Glomerular visceral epithelial cell (primary cell): ENCODE data around the gene WASF2.

Experiments
- DNase-seq: peaks from one replicate; pipeline ENCODE4 v3.0.0-alpha.2; 2016; ENCODE audit errors: extremely low spot score

The WASF2 gene

DNA sequence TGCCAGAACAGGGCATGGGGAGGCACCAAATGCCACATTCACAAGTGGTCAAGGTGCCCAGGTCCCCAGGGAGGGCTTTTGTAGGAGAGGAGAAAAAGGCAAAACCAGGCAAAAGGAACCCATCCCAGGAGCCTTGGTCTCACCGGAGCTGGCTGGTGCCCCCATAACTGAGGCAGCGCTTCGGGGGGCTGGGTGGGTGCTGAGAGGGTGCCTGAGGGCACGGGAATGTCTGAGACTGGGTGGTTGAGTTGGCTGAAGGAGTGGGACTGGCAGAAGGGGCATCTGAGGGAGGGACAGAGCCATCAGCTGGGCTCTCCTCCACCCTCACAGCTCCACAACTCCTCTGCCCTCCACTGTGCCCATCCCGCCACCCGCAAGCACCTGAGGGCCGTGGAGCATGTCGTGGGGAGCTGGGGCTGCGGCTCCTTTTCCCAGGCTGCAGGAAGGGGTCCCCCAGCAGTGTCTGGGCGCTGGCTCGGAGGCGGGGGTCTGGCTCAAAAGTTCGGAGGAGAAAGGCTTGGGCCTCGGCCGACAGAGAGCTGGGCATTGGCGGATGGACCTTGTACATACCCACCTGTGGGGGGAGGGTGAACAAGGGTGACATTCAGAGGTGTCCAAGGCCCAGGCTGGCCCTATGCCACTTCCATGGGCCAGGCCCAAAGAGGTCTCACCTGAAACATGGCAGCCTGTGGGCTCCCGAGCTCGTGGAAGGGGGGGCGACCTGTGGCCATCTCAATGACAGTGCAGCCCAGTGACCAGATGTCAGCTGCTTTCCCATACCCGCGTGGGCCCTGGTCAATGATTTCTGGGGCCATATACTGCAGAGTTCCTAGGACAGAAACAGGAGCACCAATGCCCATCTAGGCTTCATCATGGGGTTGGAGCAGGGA is 131.7 kb downstream of the WASF2 start:
- no peak for DNase-seq

GRCh38 chr1:27357281-27358037 is 132.5 kb downstream of the WASF2 start:
- peak; percentile 51 for DNase-seq

- DNase-seq, result no peak
Measured at GRCh38 chr1:27356619-27357280, 133.2 kb downstream of the WASF2 start.

DNA sequence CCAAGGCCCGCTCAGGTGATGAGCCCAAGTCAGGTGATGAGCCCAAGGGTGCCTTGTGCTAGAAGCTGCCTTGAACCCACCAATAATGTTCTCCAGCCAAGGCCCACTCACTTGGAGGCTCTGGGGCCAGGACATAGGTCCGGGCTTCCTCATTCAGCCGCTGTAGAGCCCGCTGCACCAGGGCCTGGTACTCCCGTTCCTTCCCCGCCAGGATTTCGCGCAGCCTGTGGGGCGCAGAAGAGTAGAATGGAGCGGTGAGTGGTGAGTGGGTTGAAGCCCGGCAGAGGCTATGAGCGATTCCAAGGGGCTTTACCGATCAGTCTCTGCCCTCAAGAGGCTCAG is 133.7 kb downstream of the WASF2 start:
- no peak for DNase-seq

DNA sequence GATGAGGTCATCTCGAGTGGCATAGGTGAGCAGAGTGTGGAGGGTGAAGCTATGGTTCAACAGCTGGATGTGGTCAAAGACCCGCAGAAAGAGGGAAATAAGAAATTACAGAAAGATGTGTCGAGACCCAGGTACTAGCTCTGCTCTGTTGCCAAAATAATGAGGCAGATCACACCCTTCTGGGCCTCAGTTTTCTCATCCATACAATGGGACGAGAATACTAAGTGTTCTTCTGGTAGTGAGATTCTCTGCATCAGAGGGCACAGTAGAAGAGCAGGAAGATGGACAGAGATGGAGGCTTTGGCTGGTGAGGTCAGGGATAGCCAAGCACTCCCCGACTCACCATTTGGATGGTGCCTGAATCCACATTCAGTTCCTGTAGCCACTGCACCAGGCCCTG is 134.3 kb downstream of the WASF2 start:
- no peak for DNase-seq
